Osteoblast (primary cell): ENCODE results near the gene CCNY. TPM values are rescaled to one million over a fixed set of nuclear protein-coding genes. Genes with fewer than 3 reads are reported as not detected.
A peak's percentile ranks its signal among the peaks of the same experiment; 100 is the strongest.

Experiments used
- DNase-seq: peaks from one replicate; pipeline ENCODE4 v3.0.0; 2011; ENCODE audit warnings: low spot score, mixed read lengths; ENCODE audit not compliant: insufficient read length; ENCODE audit errors: missing footprints
- H2AFZ ChIP-seq: 2 replicates; pipeline ENCODE4 v1.6.0; 2011; ENCODE audit warnings: mild to moderate bottlenecking, low read length
- H3K27ac ChIP-seq: 2 replicates; pipeline ENCODE4 v1.5.1; 2011; ENCODE audit warnings: mild to moderate bottlenecking, low read depth, low read length, moderate library complexity
- H3K27me3 ChIP-seq: 2 replicates; pipeline ENCODE4 v1.6.0; 2012; ENCODE audit warnings: mild to moderate bottlenecking, control low read depth, inconsistent platforms, low read length, moderate library complexity; ENCODE audit not compliant: insufficient read depth
- H3K36me3 ChIP-seq: 2 replicates; pipeline ENCODE4 v1.5.1; 2011; ENCODE audit warnings: mild to moderate bottlenecking, low read length, control low read depth, moderate library complexity; ENCODE audit not compliant: insufficient read depth
- H3K4me1 ChIP-seq: 2 replicates; pipeline ENCODE4 v1.5.1; 2011; ENCODE audit warnings: mild to moderate bottlenecking, low read length, control low read depth, moderate library complexity; ENCODE audit not compliant: insufficient read depth
- H3K4me2 ChIP-seq: 2 replicates; pipeline ENCODE4 v1.6.0; 2011; ENCODE audit warnings: mild to moderate bottlenecking, low read length; ENCODE audit not compliant: insufficient read depth
- H3K4me3 ChIP-seq: fragments of 200-600 bp; sonication (generic); 3 replicates; pipeline ENCODE4 v1.5.1; 2012; ENCODE audit warnings: mild to moderate bottlenecking, low read length, inconsistent platforms; ENCODE audit not compliant: insufficient read depth
- H3K79me2 ChIP-seq: 2 replicates; pipeline ENCODE4 v1.6.0; 2012; ENCODE audit warnings: mild to moderate bottlenecking, low read length, control low read depth, inconsistent platforms; ENCODE audit not compliant: insufficient read depth
- H3K9me3 ChIP-seq: 2 replicates; pipeline ENCODE4 v1.5.1; 2011; ENCODE audit warnings: low read depth, low read length, control low read depth
- H4K20me1 ChIP-seq: 2 replicates; pipeline ENCODE4 v1.6.0; 2012; ENCODE audit warnings: mild to moderate bottlenecking, low read length, control low read depth; ENCODE audit not compliant: insufficient read depth
- CTCF ChIP-seq: IDR thresholded peaks from 2 replicates; pipeline ENCODE4 v1.5.1; 2011; ENCODE audit warnings: mild to moderate bottlenecking, low read depth, low read length, moderate library complexity; ENCODE audit errors: extremely low read depth
- total RNA-seq: library from RNA; depleted of rRNA; stranded (reverse); fragments of >200 nt; gene quantifications from 2 replicates; pipeline ENCODE4 v1.2.3, GENCODE V29; 2012

The CCNY gene
- total RNA-seq, 1 donor, result 53.2 TPM

- Histone ChIP-seq H3K4me3 (no peak overlapping the region), H3K4me2 (no peak overlapping the region), H3K36me3 (no peaks in the 10 kb centered on the region), H3K79me2 (no peaks in the 10 kb centered on the region), H3K27ac (no peak overlapping the region), H3K4me1 (no peaks in the 10 kb centered on the region), H3K9me3 (no peaks in the 10 kb centered on the region), H4K20me1 (no peaks in the 10 kb centered on the region), H3K27me3 (peaks cover 9% of the 10 kb centered on the region), H2AFZ (no peak overlapping the region)
- no peak for DNase-seq
- no peak for TF ChIP-seq CTCF
Observed at GRCh38 chr10:35592441-35592840, 256.1 kb downstream of the CCNY start.

- H2AFZ ChIP-seq, result no peak overlapping the region
- no peaks in the 10 kb centered on the region for H3K36me3 ChIP-seq
- H3K27ac ChIP-seq, result no peak overlapping the region
- no peaks in the 10 kb centered on the region for H3K4me1 ChIP-seq
- no peak overlapping the region for H3K4me2 ChIP-seq
- no peaks in the 10 kb centered on the region for H3K79me2 ChIP-seq
- peaks cover 2% of the 10 kb centered on the region for H3K27me3 ChIP-seq
- no peaks in the 10 kb centered on the region for H4K20me1 ChIP-seq
- no peaks in the 10 kb centered on the region for H3K9me3 ChIP-seq
- H3K4me3 ChIP-seq, result no peak overlapping the region
- no peak for DNase-seq
- TF ChIP-seq CTCF, result no peak
Observed at GRCh38 chr10:35594115-35595079, 258.1 kb downstream of the CCNY start.

DNA sequence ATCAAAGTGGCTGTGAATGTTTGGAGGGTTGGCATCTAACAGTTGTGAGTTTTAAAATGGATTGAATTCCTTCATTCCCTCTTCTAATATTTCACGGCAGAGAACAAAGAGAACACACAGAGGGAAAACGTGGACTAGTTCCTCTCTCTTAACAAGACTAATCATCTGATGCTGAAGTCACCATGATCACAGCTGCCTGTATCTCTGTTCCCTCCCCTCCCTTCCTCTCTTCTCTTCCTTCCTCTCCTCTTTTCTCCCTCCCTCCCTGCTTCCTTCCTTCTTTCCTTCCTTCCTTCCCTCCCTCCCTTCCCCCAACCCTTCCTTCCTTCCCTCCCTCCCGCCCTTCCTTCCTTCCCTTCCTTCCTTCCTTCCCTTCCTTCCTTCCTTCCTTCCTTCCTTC lies 258.8 kb downstream of the CCNY start:
- peaks cover 2% of the 10 kb centered on the region for H3K27me3 ChIP-seq
- no peaks in the 10 kb centered on the region for H3K9me3 ChIP-seq
- DNase-seq, result no peak
- H3K4me1 ChIP-seq, result no peaks in the 10 kb centered on the region
- H3K36me3 ChIP-seq, result no peaks in the 10 kb centered on the region
- no peaks in the 10 kb centered on the region for H4K20me1 ChIP-seq
- no peaks in the 10 kb centered on the region for H3K79me2 ChIP-seq
- no peak overlapping the region for H3K4me2 ChIP-seq
- no peak overlapping the region for H3K4me3 ChIP-seq
- no peak for TF ChIP-seq CTCF
- no peak overlapping the region for H3K27ac ChIP-seq
- H2AFZ ChIP-seq, result no peak overlapping the region

- TF ChIP-seq CTCF, result peak; percentile 42
- no peaks in the 10 kb centered on the region for H3K4me1 ChIP-seq
- H3K36me3 ChIP-seq, result no peaks in the 10 kb centered on the region
- peaks cover 6% of the 10 kb centered on the region for H3K27me3 ChIP-seq
- DNase-seq, result no peak
- no peaks in the 10 kb centered on the region for H4K20me1 ChIP-seq
- no peaks in the 10 kb centered on the region for H3K9me3 ChIP-seq
- H3K4me2 ChIP-seq, result no peak overlapping the region
- H3K4me3 ChIP-seq, result no peak overlapping the region
- no peak overlapping the region for H2AFZ ChIP-seq
- H3K79me2 ChIP-seq, result no peaks in the 10 kb centered on the region
- no peak overlapping the region for H3K27ac ChIP-seq
Observed at GRCh38 chr10:35598379-35598778, 262.1 kb downstream of the CCNY start.
